Uterus (tissue), 4 donors: ENCODE data around the gene WDR27. TPM values are rescaled to one million over a fixed set of nuclear protein-coding genes. Genes with fewer than 3 reads are reported as not detected.

Source experiments
- DNase-seq, 2 donors: peaks; one replicate each; pipeline ENCODE4 v3.0.0-alpha.2; 2019 to 2020
- H3K27ac ChIP-seq, 2 donors: fragments of 200-600 bp; sonication (generic); 1 replicate in 1 of 2; 2 replicates in 1 of 2; pipeline ENCODE4 v1.5.1; 2016 to 2018
- H3K27me3 ChIP-seq, 2 donors: fragments of 200-600 bp; sonication (generic); one replicate each; pipeline ENCODE4 v1.5.1; 2018 to 2019; ENCODE audit warnings: control low read depth in 1 of 2
- H3K36me3 ChIP-seq, 2 donors: fragments of 200-600 bp; sonication (generic); one replicate each; pipeline ENCODE4 v1.5.1; 2019; ENCODE audit warnings: control low read depth in 1 of 2
- H3K4me1 ChIP-seq, 2 donors: fragments of 200-600 bp; sonication (generic); one replicate each; pipeline ENCODE4 v1.5.1; 2018 to 2019; ENCODE audit warnings: control low read depth in 1 of 2
- H3K4me3 ChIP-seq, 2 donors: fragments of 200-600 bp; sonication (generic); 1 replicate in 1 of 2; 2 replicates in 1 of 2; pipeline ENCODE4 v1.5.1; 2018 to 2019; ENCODE audit warnings: mild to moderate bottlenecking in 1 of 2
- H3K9me3 ChIP-seq, 2 donors: fragments of 200-600 bp; sonication (generic); one replicate each; pipeline ENCODE4 v1.5.1; 2019; ENCODE audit warnings: control low read depth in 1 of 2
- POLR2A ChIP-seq, 2 donors: fragments of 450-650 bp; IDR thresholded peaks; one replicate each; pipeline ENCODE4 v1.6.1; 2016; ENCODE audit warnings: antibody characterized with exemption in 2 of 2, mild to moderate bottlenecking in 1 of 2, moderate library complexity in 1 of 2
- intact Hi-C: fragments of 100-400 bp; cut with DNase I; formaldehyde crosslinking; loops from one replicate; pipeline ENCODE4 v1.15.1; 2023; ENCODE audit warnings: low total_unique reads
- total RNA-seq, 4 donors: library from RNA; depleted of rRNA in 3 of 4; stranded (reverse); fragments of >200 nt in 3 of 4; gene quantifications; one replicate each; pipeline versions ENCODE4 v1.1.0 to v1.2.4, GENCODE V29; 2014 to 2023
- TF ChIP-seq, protein P1 (sequence below), 4 experiments: fragments of 200-600 bp in 2 of 4; fragments of 450-650 bp in 2 of 4; sonication (generic) in 2 of 4; IDR thresholded peaks; one replicate each; pipeline ENCODE4 v1.5.1; 2016 to 2019; ENCODE audit warnings: antibody characterized with exemption in 4 of 4, mild to moderate bottlenecking in 2 of 4, moderate library complexity in 1 of 4
- donor health status: DM: yes; HTN: yes; CAD: no.

WDR27 gene
- total RNA-seq, 4 donors from 2014 or later: 41.8 to 69.7 (median 59.7) TPM

DNA sequence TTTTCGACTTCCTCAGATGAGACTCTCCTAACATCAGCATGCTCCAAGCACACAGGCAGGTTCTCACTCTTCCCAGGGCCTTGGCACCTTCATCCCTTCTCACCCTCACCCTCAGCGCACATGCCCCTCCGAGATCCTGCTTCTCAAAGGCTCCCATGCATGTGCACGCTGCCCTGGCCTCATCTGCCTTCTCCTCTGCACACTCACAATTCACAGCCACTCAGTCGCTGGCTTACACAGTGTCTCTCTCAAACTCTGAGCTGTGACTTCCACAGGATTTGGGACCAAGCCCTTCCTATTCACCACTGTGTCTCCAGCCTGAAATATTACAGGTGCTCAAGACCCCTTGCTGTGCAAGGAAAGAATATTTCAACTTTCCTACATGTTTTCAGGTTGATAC is 30.3 kb downstream of the WDR27 start:
- DNase-seq: no peak
- H3K4me3 ChIP-seq: no peak overlapping the region

DNA sequence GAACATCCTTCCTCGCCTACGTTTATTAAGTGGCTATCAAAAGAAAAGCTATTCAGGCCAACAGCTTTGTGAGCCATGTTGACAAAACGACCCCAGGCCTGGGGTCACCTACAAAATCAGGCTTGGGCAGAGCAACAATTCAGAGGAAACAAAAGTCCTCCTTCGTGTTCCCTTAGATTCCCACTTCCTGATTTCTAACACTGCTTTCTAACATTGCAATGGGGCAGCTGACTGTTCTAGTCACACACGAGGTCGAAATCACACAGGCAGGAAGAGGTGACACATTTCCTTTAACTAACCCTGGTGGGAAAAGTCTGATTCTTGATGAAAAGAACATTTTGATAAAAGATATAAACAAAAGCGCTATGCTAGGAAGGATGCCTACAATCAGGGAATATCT is 31.9 kb downstream of the WDR27 start:
- intact Hi-C loops: no loop called here
- no peaks in the 10 kb centered on the region for H3K4me1 ChIP-seq
- peak overlapping the region in 1 of 2 donors; percentile 49 for H3K27ac ChIP-seq
- no peak for DNase-seq
- H3K36me3 ChIP-seq: no peaks in the 10 kb centered on the region
- H3K9me3 ChIP-seq: no peaks in the 10 kb centered on the region
- TF ChIP-seq, protein P1, sequence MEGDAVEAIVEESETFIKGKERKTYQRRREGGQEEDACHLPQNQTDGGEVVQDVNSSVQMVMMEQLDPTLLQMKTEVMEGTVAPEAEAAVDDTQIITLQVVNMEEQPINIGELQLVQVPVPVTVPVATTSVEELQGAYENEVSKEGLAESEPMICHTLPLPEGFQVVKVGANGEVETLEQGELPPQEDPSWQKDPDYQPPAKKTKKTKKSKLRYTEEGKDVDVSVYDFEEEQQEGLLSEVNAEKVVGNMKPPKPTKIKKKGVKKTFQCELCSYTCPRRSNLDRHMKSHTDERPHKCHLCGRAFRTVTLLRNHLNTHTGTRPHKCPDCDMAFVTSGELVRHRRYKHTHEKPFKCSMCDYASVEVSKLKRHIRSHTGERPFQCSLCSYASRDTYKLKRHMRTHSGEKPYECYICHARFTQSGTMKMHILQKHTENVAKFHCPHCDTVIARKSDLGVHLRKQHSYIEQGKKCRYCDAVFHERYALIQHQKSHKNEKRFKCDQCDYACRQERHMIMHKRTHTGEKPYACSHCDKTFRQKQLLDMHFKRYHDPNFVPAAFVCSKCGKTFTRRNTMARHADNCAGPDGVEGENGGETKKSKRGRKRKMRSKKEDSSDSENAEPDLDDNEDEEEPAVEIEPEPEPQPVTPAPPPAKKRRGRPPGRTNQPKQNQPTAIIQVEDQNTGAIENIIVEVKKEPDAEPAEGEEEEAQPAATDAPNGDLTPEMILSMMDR (IDR thresholded peaks at IDR 0.05): no peak
- no peak for TF ChIP-seq POLR2A (IDR thresholded peaks at IDR 0.05)
- no peaks in the 10 kb centered on the region for H3K27me3 ChIP-seq
- no peak overlapping the region for H3K4me3 ChIP-seq

More for the DNA sequence above, 30.3 kb downstream of the WDR27 start:
- no peaks in the 10 kb centered on the region for H3K36me3 ChIP-seq
- no peak for TF ChIP-seq POLR2A (IDR thresholded peaks at IDR 0.05)
- TF ChIP-seq, protein P1 (IDR thresholded peaks at IDR 0.05): no peak
- no peaks in the 10 kb centered on the region for H3K9me3 ChIP-seq
- H3K27ac ChIP-seq: no peak overlapping the region
- H3K4me1 ChIP-seq: no peaks in the 10 kb centered on the region
- no peaks in the 10 kb centered on the region for H3K27me3 ChIP-seq
- intact Hi-C loops: no loop called here

DNA sequence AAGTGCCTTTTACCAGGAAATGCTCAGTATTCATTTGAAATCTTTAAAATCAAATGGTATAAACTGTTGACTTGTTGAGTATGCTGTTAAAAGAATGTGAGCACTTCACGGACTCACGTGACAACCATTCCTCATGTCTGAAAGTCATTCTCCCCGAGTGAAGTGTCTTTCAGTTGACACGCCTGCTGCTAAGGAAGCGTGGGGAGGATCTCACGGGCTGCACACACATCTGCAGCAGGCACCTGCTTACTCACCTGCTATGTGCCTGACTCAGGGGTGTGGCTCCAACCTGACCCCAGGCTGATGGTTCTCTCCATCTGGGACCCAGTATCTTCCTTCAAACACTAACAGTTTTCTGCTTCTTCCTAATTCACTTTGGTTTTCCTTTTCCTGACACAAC is 32.7 kb downstream of the WDR27 start:
- DNase-seq: no peak
- H3K4me1 ChIP-seq: no peaks in the 10 kb centered on the region
- no peak for TF ChIP-seq POLR2A (IDR thresholded peaks at IDR 0.05)
- no peaks in the 10 kb centered on the region for H3K9me3 ChIP-seq
- H3K4me3 ChIP-seq: no peak overlapping the region
- no peaks in the 10 kb centered on the region for H3K36me3 ChIP-seq
- intact Hi-C loops: no loop called here
- no peaks in the 10 kb centered on the region for H3K27me3 ChIP-seq
- peak overlapping the region; percentile 17 to 49 for H3K27ac ChIP-seq

DNA sequence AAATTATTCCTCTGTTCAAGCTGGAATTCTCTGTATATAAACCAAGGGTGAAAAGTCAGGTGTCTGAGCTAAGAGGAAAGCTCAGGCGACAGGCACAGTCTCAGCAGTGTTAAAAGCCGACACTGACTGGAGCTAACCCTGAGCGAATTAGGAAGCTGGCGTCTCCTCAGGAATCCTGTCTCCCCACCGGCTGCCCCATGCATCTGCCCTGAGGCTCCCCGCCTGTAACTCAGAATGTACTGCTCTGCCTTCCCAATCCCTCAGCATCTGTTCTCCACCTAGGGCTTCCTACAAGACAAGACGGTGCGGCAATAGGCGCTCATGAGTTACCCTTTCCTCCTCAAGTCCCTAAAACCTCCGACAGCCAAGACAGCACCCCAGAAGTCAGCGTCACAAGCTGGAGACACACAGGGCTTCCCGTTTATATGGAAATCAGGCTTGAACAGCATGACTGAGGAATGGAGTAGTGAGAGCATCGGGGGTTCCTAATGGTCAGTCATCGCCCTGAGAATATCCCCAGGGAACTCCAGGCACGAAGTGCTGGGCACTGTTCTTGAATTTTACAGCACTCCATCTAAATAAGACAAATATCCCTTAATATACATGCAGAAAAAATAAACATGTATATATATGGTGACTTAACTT is 33.5 kb downstream of the WDR27 start:
- Histone ChIP-seq H3K27me3 (no peaks in the 10 kb centered on the region), H3K9me3 (no peaks in the 10 kb centered on the region), H3K27ac (no peak overlapping the region), H3K4me3 (no peak overlapping the region), H3K4me1 (no peaks in the 10 kb centered on the region), H3K36me3 (no peaks in the 10 kb centered on the region)
- DNase-seq: no peak
- TF ChIP-seq, protein P1 (IDR thresholded peaks at IDR 0.05): no peak
- TF ChIP-seq POLR2A (IDR thresholded peaks at IDR 0.05): no peak
- intact Hi-C loops: no loop called here

DNA sequence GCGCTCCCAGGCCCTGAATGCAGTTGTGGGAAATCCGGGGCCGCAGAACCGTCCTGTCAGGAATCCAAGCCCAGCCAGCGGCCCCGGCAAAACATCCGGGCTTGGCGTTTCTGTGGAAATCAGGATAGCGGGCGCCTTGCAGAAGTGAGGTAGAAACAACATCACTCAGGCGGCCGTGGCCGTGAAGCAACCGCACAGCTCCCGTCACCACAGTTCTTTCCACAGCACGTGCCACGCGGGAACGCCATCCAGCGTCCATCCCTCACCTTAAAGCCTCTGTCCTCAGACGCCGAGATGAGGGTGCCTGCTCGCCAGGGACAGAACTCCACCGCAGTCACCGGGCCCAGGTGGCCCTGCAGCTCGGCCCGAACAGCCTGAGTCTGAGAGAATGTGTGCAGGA is 34.1 kb downstream of the WDR27 start:
- Histone ChIP-seq H3K27ac (no peak overlapping the region), H3K4me1 (no peaks in the 10 kb centered on the region), H3K4me3 (no peak overlapping the region), H3K36me3 (no peaks in the 10 kb centered on the region), H3K9me3 (no peaks in the 10 kb centered on the region), H3K27me3 (no peaks in the 10 kb centered on the region)
- TF ChIP-seq, protein P1 (IDR thresholded peaks at IDR 0.05): no peak
- TF ChIP-seq POLR2A (IDR thresholded peaks at IDR 0.05): no peak
- no peak for DNase-seq
- intact Hi-C loops: no loop called here

DNA sequence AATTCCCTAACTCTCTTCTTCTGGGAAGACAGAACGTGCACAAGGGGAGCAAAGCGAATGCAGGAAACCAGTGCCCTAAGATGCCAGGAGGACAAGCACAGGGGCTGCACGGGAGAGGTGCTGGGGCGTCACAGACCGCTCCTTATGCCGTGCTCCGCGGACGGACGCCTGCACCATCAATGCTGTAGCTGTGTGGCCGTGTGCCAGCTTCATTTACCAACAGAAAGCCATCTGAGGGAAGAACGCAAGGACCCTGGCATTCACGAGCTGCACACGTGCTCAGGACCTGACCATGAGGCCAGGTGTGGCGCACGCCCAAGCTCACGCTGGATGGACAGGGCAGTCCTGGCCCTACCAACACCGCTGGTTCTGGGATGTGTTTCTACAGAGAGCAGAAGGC is 35.4 kb downstream of the WDR27 start:
- Histone ChIP-seq H3K27me3 (no peaks in the 10 kb centered on the region), H3K27ac (no peak overlapping the region), H3K36me3 (no peaks in the 10 kb centered on the region), H3K9me3 (no peaks in the 10 kb centered on the region), H3K4me1 (no peaks in the 10 kb centered on the region), H3K4me3 (no peak overlapping the region)
- intact Hi-C loops: no loop called here
- TF ChIP-seq, protein P1 (IDR thresholded peaks at IDR 0.05): no peak
- no peak for TF ChIP-seq POLR2A (IDR thresholded peaks at IDR 0.05)
- no peak for DNase-seq
